OCI-M1 (cell line): Measurements from ENCODE around the gene PPIP5K1.
"Not testable (repeated sequence)": the region's sequence is repeated elsewhere in the genome, so short reads cannot be mapped to it uniquely, and the experiment has no call there.

ENCODE experiments used
- DNase-seq: peaks from one replicate; lab custom pipeline; 2025; lab: John Stamatoyannopoulos, UW

PPIP5K1 gene

DNA sequence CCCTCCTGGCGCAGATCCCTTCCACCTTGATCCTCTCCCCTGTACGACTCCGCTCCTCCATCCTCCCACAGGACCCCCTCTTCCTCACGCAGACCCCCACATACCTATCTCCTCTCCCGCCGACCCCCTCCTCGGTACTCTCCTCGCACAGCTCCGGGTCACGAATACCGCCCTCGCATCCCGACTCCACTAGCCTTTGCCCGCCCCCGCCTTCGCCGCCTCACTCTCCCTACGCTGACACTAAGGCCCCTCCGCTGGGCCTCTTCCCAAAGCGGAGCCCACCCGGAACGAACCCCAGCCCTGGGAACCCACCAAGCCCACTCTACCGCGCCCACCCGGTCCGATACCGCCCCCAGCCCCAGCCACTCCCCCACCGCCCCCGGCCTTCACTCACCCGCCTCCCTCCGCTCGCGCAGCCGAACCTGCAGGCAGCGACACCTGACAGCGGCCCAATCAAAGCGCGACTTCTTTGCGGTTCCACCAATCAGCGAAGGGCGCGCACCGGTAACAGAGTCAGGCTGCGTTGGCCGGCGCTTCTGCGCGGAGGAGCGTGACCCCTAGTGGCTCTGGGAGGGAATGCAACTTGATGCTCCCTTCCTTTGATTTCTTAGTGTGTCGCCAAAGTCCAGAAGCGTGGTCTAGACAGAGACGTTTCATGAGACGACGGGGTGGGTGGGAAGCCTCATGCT, at the start of gene PPIP5K1:
TSS of gene PPIP5K1 (minus strand) at position 431 of the 689 bp plus-strand sequence. CDS start 5,704 bp downstream, outside the sequence.
- DNase-seq: not testable (repeated sequence)

- DNase-seq: not testable (repeated sequence)
Observed at GRCh38 chr15:43638464-43639204, 48.6 kb upstream of the PPIP5K1 start.

DNA sequence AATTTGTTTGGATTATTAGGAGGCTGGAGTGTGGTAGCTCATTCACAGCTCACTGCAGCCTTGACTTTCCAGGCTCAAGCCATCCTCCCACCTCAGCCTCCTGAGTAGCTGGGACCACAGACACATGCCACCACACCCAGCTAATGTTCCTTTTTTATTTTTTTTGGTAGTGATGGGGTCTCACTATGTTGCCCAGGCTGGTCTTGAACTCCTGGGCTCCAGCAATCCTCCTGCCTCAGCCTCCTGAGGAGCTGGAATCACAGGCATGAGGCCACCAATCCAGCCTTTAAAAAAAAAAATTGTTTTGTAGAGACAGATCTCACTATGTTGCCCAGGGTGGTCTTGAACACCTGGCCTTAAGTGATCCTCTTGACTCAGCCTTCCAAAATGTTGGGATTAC, 36.9 kb upstream of the PPIP5K1 start:
- not testable (repeated sequence) for DNase-seq

GRCh38 chr15:43625106-43625505, 35.1 kb upstream of the PPIP5K1 start:
- no peak for DNase-seq

DNA sequence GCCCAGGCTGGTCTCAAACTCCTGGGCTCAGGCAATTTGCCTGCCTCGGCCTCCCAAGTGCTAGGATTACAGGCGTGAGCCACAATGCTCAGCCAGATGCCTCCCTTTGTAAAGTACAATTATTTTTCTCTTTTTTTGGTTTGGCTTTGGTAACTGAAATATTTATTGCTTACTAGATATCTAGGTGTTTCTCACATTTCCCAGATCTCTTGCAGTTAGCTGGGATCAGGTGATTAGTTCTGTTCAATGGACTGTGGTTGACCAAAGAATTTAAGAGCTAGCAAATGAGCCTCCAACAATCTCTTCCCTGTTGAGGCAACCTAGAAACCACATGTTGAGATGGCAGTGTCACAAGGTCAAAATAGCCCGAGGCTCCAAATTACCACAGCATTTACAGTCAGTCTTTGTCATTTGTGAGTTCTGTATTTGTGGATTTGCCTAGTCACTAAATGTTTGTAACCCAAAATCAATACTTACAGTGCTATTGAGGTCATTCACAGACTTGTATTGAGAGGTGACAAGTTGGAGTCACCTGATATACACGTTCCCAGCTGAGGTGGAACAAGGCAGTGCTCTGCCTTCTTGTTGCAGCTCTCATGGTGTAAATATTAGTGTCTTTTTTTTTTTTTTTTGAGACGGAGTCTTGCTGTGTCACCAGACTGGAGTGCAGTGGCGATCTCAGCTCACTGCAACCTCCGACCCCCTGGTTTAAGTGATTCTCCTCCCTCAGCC, 32.2 kb upstream of the PPIP5K1 start:
- DNase-seq: not testable (repeated sequence)

DNA sequence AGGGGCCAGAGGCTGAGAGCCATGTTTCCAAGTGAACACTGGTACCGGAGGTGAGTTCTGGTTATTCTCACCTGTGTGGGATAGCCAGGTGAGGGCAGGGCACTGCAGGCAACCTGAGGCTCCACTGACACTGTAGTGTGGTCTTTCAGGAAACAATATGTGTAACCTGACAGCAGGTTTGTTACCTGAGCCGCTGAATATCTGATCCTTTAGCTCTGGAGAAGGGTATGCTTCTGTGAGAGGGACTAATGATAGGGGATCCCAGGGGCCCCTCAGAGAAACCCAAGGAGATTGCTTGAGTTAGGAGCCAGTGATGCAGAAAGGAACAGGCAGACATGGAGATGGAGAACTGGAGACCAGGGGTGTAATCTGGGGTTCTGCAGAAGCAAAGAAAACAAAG, 28.7 kb upstream of the PPIP5K1 start, which contains the start of gene STRC:
TSS of gene STRC (minus strand) at position 101 of the 400 bp plus-strand sequence. CDS start at position 23, 78 bp downstream.
- DNase-seq: not testable (repeated sequence)

GRCh38 chr15:43617750-43618149, 27.7 kb upstream of the PPIP5K1 start:
- not testable (repeated sequence) for DNase-seq

GRCh38 chr15:43602233-43602632, 12.2 kb upstream of the PPIP5K1 start:
- not testable (repeated sequence) for DNase-seq

- DNase-seq: not testable (repeated sequence)
Observed at GRCh38 chr15:43600200-43600599, 10.2 kb upstream of the PPIP5K1 start.

DNA sequence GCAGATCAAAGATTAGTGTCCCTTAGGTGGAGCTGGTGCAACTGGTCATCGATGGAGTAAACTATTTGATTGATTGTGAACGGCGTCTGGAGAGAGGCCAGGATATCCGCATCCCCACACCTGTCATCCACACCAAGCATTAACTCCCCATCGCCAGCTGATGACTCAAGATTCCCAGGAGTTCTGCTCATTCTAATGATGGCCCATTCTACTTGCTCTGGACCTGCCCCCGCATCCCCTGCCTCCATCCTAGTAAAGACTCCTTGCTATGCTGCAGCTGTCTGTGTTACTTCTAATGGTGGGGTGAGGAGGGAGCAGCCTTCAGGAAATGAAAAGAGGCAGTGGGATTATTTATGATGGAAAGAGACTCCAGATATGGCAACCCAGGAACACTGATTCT, 9.1 kb upstream of the PPIP5K1 start:
- not testable (repeated sequence) for DNase-seq

- not testable (repeated sequence) for DNase-seq
Observed at GRCh38 chr15:43593328-43594190, 3.6 kb upstream of the PPIP5K1 start, which contains the start of gene CKMT1B. Gene CKMT1B (plus strand): TSS chr15:43594027. CDS start chr15:43594219, 192 bp downstream.

- DNase-seq: not testable (repeated sequence)
Observed at GRCh38 chr15:43592841-43593240, 2.8 kb upstream of the PPIP5K1 start.

- not testable (repeated sequence) for DNase-seq
Observed at GRCh38 chr15:43574607-43575006, 15.4 kb downstream of the PPIP5K1 start.

DNA sequence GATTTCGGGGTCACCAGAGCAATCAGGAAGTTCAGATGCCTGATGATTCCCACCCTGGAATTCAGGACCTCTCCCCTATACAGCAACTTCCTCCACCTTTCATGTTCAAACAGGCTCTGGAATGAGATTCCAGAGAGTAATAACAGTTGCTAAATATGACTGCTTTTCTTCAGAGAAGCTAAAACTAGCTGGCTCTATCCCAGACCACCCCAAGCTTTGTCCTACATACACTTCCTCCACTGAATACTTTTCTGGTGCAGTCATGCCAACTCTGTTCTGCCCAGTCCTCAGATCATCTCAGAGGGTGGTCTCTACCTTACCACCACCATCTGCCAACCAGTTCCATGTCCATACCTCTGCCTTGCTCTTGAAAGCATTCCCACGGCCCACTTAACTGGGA, 23.4 kb downstream of the PPIP5K1 start:
- not testable (repeated sequence) for DNase-seq

DNA sequence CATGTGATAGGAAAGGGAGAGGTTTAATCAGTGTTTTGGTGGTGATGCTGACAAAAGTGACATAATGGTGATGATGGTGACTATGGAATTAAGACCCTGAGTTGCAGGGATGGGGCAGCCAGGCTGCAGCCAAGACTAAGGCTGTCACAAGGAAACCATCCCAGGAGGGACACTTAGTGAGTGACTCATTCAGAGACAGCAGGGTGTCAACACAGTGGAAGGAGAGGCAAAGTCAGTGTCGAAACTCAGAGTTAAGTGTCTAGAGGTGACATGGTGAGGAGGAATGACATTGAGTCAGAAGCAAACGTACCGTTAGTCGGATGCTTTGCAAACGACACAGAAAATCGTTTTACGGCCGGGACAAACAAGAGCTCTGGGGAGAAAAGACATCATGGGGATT, 26.2 kb downstream of the PPIP5K1 start:
- DNase-seq: not testable (repeated sequence)

DNA sequence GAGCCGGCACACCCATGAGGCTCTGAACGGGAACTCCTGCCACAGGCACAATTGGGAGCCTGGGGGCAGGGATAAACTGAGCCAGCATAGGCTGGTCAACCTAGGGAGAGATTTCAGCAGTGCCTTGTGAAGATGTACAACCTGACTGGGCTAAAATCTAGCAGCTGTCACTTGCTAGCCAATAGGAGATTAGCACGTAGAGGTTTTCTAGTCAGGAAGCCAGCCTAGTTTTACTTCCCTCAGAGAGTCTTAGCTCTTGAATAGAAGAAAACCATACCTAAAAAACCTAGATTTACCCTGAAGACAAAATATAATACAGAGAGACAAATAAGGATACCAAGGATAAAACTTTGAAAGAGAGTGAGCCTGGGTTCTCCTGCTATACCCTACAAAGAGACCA, 27.3 kb downstream of the PPIP5K1 start:
- DNase-seq: not testable (repeated sequence)

DNA sequence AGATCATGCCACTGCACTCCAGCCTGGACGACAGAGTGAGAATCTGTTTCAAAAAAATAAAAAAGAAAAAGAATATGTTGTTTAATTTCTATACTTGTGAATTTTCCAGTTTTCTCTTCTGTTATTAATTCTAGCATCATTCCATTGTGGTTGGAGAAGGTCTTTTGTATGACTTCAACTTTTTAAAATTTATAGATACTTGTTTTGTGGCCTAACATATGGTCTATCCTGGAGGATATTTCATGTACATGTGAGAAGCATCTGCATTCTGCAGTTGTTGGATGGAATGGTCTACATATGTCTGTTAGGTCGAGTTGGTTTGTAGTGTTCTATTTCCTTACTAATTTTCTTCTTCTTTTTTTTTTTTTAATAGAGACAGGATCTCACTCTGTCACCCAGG, 37.0 kb downstream of the PPIP5K1 start:
- no peak for DNase-seq

- no peak for DNase-seq
Observed at GRCh38 chr15:43552256-43552655, 37.8 kb downstream of the PPIP5K1 start.

GRCh38 chr15:43550527-43551363, 39.3 kb downstream of the PPIP5K1 start:
- no peak for DNase-seq

GRCh38 chr15:43547539-43547938, 42.5 kb downstream of the PPIP5K1 start:
- no peak for DNase-seq
